ENCODE data around the gene HDLBP.

HDLBP gene

GRCh38 chr2:241228081-241228859 is 87.2 kb downstream of the HDLBP start:
- no peak for DNase-seq (ENCODE audit: low spot score)

DNA sequence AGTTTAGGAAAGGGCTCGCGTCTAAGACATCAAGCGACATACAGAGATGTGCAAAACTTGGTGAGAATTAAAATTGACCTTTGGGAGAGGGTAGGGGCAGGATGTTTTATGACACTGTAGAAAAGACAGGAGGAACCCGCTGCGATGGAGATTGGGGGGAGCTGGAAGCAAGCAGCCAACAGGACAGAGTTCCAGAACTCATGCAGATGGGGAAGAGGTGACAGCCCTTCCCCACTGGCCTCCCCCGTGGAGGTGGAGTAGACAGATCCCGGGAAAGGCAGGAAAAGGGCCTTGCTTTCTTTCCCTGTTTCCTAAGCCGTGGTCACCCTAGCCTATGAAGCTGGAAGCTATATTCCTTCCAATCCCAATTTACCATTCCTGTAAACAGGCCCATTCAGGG is 87.9 kb downstream of the HDLBP start:
- DNase-seq (ENCODE audit: low spot score), result no peak

DNA sequence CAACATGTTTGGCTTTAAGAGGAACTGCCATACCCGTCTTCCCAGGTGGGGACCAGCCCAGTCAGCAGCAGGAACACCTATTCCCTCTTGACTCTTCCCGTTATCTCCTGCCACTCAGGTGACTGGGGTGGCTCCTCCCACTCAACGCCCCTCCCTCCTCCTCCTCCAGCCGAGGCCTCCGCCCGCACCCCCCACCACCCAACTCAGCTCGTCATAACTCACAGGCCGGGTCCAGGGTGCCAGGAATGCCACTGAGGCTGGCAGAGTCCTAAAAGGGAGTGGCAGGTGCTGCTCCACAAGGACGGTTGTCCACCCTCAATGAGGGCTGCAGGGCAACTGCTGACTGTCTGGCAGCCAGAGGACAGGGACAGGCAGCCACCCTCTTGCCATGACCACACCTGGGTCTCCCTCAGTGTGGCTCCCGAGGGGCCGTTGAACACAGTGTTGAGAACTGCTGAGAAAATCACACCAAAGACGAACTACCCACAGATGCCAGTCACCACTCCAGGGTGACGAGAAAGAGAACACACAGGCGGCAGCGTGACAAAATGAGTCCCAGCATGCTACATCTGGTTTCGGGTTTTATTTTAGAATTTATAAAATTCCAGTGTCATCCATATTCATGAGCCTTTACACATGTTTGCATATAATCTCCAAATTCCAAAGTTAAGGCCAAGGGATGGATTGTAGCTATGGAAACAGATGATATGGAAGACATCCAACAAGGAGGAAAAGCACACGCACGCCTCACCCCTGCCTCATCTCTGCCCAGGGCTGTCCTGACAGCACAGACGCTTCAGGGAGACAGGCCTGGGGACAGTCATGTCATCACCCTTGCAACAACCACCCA is 88.5 kb downstream of the HDLBP start:
- no peak for DNase-seq (ENCODE audit: low spot score)

GRCh38 chr2:241225983-241226382 is 89.5 kb downstream of the HDLBP start:
- no peak for DNase-seq (ENCODE audit: low spot score)

- no peak for DNase-seq (ENCODE audit: low spot score)
Observed at GRCh38 chr2:241225545-241225944, 89.9 kb downstream of the HDLBP start.

DNA sequence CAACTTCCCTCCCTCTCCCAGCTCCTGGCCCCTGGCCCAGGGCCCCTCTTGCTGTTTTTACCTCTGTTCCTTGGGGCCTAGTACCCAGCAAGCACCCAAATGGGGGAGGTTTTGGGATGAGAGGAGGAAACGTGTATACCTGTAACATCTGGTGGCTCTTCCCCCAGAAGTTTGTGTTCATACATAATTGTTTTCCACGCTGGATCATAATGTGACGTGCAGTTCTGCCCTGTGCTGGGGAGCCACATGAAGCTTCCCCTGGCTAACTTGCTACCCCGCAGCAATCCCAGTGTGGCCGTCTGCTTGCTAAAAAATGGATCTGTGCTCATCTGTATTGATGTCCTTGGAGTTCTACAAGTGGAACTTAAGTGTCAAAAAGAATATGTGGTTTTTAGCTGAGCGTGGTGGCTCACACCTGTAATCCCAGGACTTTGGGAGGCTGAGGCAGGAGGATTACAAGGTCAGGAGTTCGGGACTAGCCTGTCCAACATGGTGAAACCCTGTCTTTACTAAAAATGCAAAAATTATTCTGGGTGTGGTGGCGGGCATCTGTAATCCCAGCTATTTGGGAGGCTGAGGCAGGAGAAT is 90.5 kb downstream of the HDLBP start:
- DNase-seq (ENCODE audit: low spot score), result no peak

GRCh38 chr2:241224018-241224850 is 91.2 kb downstream of the HDLBP start:
- no peak for DNase-seq (ENCODE audit: low spot score)

DNA sequence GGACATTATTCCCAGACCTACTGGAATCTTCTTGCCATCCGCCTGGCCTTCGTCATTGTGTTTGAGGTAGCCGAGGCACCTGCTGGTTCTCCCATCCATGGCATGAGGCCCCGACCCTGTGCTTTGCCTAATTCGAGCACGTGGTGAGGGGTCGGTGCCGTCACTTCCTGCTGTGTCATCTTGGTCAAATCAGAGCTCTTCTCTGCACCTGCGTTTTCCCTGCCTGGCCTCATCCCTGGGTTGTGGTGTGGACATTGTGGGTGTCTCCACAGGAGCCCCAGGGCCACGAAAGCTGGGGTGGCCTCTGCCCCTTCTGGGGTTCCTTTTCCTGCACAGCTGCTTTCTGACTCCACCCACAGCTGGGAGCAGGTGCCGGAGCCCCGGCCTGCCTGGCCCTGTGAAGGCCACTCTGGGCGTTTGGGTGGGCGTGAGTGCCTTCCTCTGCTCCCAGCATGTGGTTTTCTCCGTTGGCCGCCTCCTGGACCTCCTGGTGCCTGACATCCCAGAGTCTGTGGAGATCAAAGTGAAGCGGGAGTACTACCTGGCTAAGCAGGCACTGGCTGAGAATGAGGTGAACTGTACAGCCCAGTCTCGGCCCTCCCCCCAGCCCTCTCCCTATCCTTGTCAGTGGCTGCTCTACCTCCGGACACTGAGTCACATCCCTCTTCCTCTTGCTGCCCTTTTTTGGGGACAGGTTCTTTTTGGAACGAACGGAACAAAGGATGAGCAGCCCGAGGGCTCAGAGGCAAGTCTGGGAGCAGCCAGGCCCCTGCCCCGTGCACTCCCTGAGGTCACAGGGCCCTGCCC is 92.1 kb downstream of the HDLBP start:
- DNase-seq (ENCODE audit: low spot score), result no peak

GRCh38 chr2:241219856-241220356 is 95.6 kb downstream of the HDLBP start:
- no peak for DNase-seq (ENCODE audit: low spot score)

GRCh38 chr2:241219030-241219382 is 96.5 kb downstream of the HDLBP start:
- DNase-seq (ENCODE audit: low spot score), result no peak

- peak; percentile 54 for DNase-seq (ENCODE audit: low spot score)
Observed at GRCh38 chr2:241218131-241219029, 97.1 kb downstream of the HDLBP start.

GRCh38 chr2:241217320-241218031 is 98.0 kb downstream of the HDLBP start:
- DNase-seq (ENCODE audit: low spot score), result peak; percentile 71

DNA sequence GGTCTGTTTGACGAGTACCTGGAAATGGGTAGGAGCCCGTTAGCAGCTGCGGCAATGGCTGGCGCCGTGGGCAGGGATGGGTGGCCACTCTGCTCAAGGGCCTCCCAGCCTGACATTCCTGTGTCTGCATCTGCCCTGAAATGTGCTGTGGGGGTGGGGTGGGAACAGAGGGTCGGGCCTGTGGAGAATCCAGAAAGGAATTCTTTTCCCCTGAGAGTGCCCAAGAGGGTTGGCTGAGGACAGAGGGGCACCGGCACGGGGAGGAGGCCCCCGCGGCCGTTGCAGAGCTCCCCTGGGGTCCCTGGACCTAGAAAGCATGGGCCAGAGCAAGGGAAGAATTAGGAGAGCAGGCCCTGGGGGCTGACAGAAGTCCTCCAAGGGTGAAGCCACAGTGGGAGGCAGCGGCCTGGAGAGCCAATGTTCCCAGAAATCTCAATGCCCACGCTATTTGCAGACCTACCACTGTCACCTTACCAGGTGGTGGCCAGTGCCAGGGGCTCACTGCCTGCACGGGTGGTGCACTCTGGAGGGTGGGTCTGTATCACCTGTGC is 99.2 kb downstream of the HDLBP start:
- DNase-seq (ENCODE audit: low spot score), result no peak

- DNase-seq (ENCODE audit: low spot score), result no peak
Observed at GRCh38 chr2:241215421-241215820, 100.1 kb downstream of the HDLBP start.

GRCh38 chr2:241214766-241215165 is 100.7 kb downstream of the HDLBP start:
- no peak for DNase-seq (ENCODE audit: low spot score)

- no peak for DNase-seq (ENCODE audit: low spot score)
Observed at GRCh38 chr2:241214209-241214608, 101.3 kb downstream of the HDLBP start.

- no peak for DNase-seq (ENCODE audit: low spot score)
Observed at GRCh38 chr2:241213567-241213966, 101.9 kb downstream of the HDLBP start.

DNA sequence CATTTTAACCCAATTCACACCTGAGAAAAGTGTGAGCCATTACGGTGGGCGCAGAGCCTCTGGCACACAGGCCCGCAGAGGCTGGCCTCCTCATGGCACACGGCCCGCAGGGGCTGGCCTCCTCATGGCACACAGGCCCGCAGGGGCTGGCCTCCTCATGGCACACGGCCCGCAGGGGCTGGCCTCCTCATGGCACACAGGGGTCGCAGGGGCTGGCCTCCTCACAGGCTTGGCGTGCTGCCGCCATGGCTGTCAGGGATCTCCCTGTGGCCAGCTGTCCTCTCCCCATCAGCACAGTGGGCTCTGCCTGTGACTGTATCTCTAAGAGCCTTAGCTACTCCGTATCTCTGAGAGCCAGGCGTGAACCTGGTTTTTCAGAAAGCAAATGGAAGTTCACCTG is 102.4 kb downstream of the HDLBP start:
- DNase-seq (ENCODE audit: low spot score), result no peak

DNA sequence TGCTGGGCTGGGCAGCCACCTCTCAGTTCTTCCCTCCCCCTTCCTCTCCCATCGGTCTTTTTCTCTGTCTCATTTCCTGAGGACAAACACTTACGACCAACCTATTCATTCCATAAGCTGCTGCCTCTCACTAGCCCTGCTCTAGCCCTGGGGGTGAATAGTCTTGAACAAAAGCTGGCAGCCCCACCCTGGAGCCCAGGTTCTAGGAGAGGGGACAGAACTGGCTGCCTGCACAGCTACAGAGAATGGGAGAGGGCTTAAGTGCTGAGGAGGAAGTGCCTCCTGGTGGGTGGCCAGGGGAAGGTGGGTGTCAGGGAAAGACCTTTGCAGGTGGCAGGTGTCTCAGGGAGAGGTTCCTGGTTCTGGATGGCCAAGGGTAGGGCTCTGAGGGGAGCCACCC is 104.2 kb downstream of the HDLBP start:
- DNase-seq (ENCODE audit: low spot score), result no peak
